Activated CD8-positive, alpha-beta memory T cell treated with anti-CD3 and anti-CD28 coated beads for 4 hours (primary cell): ENCODE measurements around the gene SNRNP27.
"Not testable (repeated sequence)": the region's sequence is repeated elsewhere in the genome, so short reads cannot be mapped to it uniquely, and the experiment has no call there.

Experiments used
- DNase-seq, 2 donors: peaks; one replicate each; pipeline ENCODE4 v3.0.0-alpha.2; 2020; ENCODE audit warnings: low read depth in 2 of 2

Gene SNRNP27, protein sequence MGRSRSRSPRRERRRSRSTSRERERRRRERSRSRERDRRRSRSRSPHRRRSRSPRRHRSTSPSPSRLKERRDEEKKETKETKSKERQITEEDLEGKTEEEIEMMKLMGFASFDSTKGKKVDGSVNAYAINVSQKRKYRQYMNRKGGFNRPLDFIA

GRCh38 chr2:69893684-69894551, at the start of gene SNRNP27:
TSS of gene SNRNP27 (plus strand) at chr2:69893956. CDS start at chr2:69893985, 29 bp downstream.
- peak; percentile 65 to 67 for DNase-seq

DNA sequence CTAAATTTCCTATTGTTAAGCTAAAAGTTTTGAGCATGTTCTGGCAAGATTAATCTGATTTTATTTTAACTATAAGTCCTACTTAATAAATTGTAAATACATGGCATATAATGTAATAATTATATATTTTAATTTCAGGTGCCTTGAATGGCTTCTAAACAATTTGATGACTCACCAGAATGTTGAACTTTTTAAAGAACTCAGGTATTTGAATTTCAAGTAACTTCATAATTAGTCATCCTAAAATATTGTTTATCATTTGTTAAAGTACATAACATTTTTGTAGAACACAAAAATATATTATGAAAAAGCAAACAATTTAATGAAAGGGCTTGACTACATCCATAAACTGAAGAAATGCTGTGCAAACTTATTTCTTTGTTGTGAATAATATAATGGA, 49.8 kb upstream of the SNRNP27 start:
- DNase-seq: no peak

GRCh38 chr2:69844560-69844959, 49.2 kb upstream of the SNRNP27 start:
- no peak for DNase-seq

- no peak for DNase-seq
Measured at GRCh38 chr2:69846182-69847067, 47.3 kb upstream of the SNRNP27 start.

- DNase-seq: no peak
Measured at GRCh38 chr2:69847068-69847828, 46.5 kb upstream of the SNRNP27 start.

DNA sequence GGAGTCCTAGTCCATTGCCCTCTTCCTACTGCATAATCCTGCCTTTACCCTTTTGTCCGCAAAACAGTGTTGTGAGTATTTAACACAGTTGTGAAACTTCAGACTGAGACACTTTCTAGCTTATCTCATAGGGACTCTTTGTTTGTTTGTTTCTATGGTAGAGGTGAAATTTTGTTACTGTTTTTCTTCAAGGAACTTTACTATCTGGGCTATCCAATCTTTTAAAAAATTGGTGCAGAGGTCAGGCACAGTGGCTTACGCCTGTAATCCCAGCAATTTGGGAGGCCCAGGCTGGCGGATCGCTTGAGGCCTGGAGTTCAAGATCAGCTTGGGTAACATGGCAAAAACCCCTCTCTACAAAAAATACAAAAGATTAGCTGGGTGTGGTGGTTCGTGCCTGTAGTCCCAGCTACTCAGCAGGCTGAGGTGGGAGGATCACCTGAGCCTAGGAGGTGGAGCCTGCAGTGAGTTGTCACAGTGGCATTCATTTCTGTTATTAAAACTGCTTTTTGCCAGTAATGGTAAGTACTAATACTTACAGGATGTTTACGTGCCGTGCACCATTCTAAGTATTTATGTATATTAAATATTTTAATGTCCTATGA, 45.5 kb upstream of the SNRNP27 start:
- DNase-seq: no peak

DNA sequence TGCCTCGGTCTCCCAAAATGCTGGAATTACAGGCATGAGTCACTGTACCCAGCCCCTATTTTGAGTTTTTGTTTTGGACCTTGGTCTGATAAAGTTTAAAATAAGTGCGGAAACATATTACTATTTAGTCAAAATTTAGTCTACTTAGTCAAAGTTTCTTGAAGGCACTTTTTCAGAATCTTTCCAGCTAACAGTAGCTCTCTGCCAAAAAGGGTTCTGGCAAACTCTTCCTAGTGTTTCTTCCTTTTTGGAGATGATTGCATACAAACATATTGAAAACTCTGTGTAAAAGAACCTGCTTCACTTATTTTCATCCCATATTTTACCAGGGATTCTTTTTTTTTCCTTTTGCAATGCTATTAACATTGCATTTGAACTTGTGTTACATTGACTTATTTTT, 35.5 kb upstream of the SNRNP27 start:
- DNase-seq: no peak

- DNase-seq: no peak
Measured at GRCh38 chr2:69863298-69863697, 30.5 kb upstream of the SNRNP27 start.

DNA sequence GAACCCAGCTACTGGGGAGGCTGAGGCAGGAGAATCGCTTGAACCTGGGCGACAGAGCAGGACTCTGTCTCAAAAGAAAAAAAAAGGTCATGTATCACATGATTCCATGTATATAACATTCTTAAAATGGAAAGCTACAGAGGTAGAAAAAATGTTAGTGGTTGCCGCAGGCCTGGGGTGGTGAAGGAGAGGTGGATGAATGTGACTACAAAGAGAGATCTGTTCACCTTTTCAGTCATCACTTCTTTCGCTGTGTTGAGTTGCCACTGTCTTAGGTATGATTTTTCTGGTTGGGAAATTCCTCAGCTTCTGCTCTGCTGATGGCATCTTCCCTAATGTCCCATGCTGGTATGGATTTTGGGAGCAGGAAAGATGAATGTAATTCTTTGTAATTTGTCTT, 5.3 kb upstream of the SNRNP27 start:
- no peak for DNase-seq

GRCh38 chr2:69889302-69889701, 4.5 kb upstream of the SNRNP27 start:
- no peak for DNase-seq

- no peak for DNase-seq
Measured at GRCh38 chr2:69890881-69891280, 2.9 kb upstream of the SNRNP27 start.

DNA sequence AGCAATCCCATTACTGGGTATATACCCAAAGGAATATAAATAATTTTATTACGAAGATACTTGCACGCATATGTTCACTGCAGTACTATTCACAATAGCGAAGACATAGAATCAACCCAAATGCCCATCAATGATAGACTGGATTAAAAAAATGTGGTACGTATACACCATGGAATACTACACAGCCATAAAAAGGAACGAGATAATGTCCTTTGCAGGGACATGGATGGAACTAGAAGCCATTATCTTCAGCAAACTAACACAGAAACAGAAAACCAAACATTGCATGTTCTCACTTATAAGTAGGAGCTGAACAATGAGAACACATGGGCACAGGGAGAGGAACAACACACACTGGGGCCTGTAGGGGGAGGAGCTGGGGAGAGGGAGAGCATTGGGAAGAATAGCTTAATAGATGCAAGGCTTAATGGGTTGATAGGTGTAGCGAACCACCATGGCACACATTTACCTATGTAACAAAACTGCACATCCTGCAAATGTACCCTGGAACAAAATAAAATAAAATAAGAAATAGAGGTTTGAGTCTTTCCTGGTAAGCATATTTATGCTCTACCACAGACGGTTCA, 825 bp upstream of the SNRNP27 start:
- not testable (repeated sequence) for DNase-seq

DNA sequence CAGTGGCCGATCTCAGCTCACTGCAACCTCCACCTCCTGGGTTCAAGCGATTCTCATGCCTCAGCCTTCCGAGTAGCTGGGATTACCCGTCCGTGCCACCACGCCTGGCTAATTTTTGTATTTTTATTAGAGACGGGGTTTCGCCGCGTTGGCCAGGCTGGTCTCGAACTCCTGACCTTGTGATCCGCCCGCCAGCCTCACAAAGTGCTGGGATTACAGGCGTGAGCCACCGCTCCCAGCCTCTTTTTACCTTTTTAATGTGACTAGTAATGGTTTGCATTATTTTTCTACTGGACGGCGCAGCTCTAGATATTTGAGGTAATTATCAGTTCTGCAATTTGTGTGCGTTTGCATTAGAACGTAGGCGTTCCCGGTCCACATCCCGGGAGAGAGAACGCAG, 981 bp downstream of the SNRNP27 start:
- not testable (repeated sequence) for DNase-seq

GRCh38 chr2:69902213-69902922, 8.6 kb downstream of the SNRNP27 start:
- DNase-seq: no peak

DNA sequence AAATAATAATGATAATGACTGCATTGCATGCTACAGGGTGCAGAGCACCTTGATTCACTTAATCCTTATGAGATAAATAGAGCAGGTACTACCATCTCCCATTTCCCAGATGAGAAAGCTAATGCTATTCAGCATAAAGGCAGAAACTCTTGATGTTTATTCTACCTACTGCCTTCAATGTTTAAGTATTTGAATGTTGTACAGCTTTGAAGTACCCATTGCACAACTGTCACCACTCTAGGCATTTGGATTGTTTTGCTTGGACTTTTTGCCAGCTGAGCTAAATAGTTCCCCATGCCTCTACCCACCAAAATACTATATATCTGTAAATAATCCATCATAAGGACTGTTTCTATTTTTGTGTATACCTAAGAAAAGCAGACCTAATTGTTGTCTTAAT, 13.5 kb downstream of the SNRNP27 start:
- DNase-seq: no peak

DNA sequence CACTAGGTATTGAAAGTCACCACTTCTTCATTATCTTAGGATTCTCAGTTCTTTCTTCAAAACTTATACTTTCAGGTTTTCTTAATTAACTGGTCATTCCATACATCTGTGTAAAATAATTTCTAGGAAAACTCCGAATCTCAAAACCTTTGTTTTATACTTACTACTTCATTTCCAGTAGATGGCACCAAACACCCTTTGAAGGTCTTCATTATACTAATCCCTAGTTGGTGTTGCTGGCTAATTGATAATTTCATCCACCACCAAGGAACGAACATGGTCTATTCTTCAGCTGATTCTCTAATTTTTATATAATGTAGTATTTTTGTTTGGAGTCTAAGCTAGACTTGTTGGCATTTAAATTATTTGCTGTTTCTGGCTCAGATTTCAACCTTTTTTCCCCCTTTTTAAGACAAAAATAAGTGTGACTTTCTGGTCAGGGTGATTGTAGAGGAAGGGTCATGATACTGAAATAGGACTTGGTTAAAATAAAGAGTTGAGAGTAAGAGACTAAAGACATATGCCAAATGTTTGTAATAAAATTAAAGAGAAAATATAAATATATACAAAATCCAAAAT, 18.3 kb downstream of the SNRNP27 start:
- DNase-seq: no peak

DNA sequence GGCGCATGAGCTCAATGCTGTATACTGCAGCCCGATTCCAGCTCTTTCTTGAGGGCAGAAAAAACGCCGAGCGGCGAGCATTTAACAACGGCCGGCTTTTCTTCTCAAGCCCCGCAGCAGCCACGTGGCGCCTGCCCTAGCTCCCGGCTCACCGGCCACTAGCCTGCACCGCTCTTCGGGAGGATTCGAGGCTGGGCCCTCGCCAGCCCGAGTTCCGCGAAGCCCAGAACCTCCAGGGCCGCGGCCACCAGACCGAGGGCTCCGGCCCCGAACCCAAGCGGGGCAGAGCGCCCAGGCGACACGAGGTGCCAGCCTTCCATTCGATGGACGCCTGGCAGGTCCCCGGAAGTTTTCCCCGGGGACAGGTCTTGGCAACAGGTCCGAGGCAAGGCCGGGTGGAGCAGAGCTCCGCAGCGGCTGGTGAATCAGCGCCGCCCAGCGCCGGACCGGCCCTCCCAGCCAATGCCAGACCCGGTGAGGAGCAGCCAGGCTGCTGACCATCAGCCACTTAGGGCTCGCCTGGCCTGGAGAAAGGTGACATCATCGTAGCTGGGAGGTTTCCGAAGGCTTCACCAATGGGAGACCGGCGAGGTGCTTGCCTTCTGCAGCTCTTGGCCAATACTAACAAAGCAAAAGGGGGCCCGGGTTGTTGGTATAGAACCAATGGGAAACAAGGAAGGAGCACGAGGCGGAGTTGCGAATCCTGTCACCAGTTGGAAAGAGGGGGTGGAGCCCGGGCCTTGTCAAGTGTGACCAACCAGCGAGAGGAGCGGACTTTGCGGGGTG, 20.6 kb downstream of the SNRNP27 start:
- DNase-seq: peak; percentile 99 to 100

DNA sequence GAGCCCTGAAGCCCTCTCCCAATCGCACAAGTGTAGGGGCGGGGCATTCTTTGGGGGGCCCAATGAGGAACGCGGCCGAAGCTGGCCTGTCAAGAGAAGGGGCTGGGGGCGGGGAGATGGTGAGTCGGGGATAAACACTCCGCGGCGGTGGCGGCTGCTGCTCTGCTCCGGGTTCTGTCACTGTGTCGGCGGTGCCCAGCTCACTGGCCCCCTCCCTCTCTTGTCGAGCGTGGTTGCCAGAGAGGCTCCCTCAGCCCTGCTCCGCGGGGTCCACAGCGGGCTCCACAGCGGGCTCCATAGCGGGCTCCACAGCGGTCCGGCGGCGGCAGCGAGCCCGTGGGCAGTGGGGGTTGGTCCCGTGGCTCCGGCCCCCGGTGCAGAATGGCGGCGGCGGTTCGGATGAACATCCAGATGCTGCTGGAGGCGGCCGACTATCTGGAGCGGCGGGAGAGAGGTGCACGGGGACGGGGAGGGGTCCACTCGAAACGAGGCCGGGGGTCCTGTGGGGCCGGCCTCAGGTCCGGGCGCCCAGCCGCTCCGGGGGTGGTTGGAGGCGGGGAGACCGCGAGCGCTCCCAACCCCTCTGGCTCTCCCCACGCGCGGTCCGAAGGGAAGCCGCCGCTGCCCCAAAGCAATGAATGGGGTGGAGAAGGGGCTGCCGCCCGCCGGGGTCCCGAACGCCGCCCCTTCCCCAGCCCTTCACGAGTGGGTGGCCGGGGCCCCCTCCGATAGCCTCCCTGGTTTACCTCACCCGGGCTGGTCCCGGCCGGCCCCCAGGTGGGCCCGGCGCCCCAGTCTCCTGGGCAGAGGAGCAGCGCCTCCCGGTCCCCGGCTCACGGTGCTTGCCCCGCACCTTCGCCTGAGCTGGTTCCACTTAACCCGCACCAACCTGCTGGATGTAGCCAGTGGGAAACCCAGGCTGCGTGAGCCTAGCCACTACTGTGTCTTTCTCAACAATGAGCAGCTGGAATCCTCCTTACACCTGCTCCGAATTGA, 21.5 kb downstream of the SNRNP27 start, which contains the start of gene MXD1:
TSS of gene MXD1 (plus strand) at position 160 of the 996 bp plus-strand sequence. CDS start at position 382, 222 bp downstream.
- no peak for DNase-seq
